ENCODE data around the gene NPLOC4. TPM values are rescaled to one million over a fixed set of nuclear protein-coding genes. Genes with fewer than 3 reads are reported as not detected.

NPLOC4 gene
- total RNA-seq, 1 experiment from 2014 or later: 75.7 TPM

- DNase-seq (ENCODE audit: low read depth): no peak
Observed at GRCh38 chr17:81520021-81520901, 116.7 kb downstream of the NPLOC4 start.

DNA sequence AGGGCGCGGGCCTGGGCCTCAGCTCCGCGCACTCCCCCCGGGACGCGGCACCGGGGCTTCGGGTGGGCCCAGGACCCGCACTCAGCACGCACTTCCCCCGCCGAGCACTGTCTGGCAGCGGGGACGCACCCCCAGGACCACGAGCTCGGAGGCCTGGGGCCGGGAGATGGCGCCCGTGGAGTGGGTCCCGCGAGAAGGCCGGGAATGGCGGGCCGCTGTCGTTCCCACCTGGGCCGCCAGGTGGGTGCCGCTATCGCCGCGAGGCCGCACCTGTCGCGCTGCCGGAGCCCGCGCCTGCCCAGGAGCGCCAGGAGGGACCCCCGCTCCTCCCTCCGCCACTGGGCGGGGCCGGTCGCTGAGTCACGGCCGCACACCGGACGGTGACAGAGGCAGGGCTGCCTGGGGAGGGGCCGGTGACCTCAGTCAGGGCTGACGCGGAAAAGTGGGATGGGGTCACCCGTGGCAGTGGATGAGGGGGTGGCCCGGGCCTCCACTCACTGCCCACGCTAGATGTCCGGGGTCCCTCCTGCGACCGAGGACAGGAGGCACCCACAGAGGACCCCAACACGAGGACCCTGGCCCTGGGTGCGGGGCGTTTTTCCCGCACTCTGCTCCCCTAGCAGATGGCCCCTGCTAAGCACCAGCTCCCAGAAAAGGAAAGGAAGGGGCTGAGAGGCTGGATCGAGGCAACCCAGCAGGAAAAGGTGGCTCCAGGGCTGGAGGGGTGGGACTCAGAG is 117.5 kb downstream of the NPLOC4 start:
- DNase-seq (ENCODE audit: low read depth): no peak

GRCh38 chr17:81518785-81519283 is 118.1 kb downstream of the NPLOC4 start:
- peak; percentile 25 for DNase-seq (ENCODE audit: low read depth)

- DNase-seq (ENCODE audit: low read depth): no peak
Observed at GRCh38 chr17:81518113-81518784, 118.7 kb downstream of the NPLOC4 start.

DNA sequence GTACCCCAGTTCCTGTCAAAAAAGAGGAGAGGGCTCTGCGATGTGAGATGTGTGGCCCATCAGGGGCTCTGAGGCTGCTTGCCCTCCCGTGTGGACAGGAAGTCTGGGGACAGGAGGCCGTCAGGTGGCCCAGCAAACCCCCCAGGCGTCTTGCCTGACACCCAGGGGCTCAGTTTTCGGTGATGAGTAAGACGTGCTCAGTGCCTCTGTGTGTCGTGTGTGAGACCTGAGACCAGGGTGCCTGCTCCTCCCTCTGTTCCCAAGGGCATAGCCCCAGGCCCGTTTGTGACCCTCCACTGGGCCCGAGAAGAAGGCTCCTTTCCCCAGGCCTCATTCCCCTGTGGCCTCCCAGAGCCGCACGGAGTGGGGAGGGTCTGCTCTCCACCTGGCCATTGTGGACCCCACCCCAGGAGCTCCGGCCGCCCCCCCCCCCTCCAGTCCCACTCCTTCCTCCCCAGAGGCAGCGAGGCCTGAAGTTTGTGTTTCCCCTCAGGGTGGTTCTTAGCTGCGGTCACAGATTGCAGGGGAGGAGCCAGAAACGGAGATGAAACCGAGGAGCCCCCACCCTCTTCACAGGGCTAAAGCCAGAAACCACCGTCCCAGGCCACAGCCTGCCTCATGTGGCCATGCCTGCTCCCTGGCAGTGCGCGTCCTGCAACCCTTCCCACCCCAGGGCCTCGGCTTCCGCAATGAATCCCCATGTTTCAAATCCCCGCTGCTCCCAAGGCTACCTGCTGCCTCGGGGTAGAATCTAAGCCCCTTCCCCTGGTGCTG is 119.4 kb downstream of the NPLOC4 start:
- DNase-seq (ENCODE audit: low read depth): no peak

DNA sequence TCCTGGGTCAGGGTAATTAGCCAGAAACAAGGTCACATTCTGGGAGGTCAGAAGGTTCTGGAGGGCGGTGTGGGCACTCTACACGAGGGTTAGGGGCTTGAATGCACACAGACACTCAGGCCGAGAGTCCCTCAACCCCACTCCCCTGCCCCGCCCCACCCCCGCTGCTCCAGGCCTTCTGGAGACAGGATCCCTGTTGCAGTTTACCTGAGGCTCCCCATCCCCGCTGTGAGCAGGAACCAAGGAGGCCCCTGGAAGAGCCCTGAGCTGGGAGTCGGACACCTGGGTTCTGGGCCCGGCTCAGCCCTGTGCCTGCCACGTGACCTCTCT is 119.9 kb downstream of the NPLOC4 start:
- no peak for DNase-seq (ENCODE audit: low read depth)

DNA sequence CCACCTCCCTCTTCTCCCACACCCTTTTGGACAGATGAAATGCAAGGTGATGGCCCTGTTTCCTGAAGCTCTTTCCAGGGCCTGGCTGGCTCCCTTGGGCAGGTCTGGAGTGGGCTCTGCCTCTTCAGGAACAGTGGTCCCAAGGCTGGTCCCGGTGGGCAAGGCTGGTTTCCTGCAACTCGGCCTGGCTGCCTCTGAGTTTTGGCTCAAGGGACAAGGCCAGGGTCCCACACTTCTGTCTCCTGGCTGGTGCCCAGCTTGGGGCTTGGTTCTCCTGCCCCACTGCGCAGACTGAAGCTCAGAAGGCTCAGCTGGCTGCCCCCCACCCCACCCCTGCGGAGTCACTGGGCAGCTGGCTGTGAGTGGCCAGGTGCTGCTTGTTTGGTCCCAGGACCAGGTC is 120.5 kb downstream of the NPLOC4 start:
- DNase-seq (ENCODE audit: low read depth): no peak

DNA sequence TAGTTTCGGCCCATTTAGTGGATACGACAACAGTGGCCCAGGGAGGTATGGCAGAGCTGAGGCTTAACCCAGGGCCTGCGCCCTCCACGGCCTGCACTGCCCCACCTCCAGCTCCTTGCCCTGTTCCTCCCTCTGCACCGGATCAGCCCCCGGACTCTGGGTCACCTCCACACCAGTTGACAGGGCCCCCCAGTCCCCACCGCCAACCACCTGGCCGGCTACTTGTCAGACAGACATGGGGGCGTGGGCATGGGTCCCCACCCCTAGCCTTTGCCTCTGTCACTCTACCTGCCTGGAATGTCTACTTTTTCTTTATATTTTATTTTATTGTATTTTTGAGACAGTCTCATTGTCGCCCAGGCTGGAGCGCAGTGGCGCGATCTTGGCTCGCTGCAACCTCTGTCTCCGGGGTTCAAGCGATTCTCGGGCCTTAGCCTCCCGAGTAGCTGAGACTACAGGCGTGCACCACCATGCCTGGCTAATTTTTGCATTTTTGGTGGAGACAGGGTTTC is 121.3 kb downstream of the NPLOC4 start:
- DNase-seq (ENCODE audit: low read depth): no peak

DNA sequence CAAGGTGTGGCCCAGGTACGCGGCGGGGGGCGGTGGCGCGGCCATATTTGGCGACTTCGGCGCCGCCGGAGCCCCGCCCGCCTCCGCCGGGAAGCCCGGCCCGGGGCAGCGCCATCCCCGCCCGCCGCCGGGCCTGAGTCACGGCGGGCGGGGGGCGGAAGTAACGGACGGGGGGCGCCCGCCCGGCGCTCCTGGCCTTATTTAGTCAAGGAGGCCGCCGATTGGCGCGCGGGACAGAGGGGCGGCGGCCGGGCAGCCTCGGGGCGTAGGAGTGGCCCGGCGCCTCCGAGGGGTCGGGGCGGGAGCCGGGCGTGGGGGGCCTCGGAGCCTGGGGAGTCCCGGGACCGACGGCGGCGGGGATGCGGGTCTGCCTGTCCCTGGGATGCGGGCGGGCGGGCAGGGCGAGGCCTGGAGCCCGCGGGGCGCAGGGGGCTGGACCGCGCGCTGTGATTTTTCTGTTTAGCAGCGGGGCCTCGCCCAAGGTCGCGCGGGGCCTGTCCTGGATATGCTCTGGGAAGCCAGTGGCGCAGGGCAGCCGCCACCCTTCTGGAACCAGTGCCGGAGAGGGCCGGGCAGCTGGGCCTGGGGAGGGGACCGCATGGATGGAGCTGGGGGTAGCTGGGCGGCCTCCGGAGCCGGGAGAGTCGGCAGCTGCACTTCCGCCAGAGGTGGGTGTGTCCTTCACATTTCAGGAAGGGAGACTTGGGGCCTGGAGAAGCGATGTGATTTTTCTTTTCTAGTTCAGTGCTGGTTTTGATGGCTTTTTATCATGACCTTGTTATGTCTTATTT is 122.0 kb downstream of the NPLOC4 start:
- DNase-seq (ENCODE audit: low read depth): peak; percentile 78

GRCh38 chr17:81514489-81514738 is 122.5 kb downstream of the NPLOC4 start:
- DNase-seq (ENCODE audit: low read depth): no peak

DNA sequence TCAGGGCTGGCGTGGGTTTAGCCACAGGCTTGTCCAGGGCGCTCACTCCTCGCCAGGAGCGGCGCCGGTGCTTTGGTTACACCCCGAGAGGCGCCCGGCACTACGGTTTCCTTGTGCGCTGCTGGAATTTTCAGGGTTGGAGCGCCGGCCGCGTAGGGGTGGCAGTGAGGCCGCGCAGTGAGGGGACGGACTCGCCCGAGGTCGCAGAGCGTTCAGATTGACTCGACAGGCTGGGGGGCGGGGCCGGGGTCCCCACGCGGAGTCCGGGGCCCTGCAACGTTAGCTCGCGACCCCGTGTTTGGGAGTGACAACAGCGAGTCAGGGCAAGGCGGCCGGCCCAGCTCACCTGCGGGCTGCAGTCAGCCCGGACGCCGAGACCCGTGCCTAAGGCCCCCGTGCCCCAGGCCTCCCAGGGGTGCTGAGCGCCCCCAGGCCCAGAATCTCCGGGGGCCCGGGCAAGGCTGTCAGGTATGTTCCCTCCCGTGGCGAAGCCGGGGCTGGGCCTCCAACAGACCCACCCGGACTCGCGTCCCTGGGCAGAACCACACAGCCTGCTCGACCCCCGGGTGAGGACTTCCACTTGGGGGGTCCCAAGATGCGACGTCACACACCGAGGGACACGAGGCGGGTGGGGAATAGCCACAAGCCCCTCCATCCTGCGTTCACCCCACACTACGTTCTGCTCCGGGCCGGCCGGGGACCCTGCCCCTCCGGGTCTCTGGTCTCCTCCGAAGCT is 123.0 kb downstream of the NPLOC4 start:
- peak; percentile 75 for DNase-seq (ENCODE audit: low read depth)

DNA sequence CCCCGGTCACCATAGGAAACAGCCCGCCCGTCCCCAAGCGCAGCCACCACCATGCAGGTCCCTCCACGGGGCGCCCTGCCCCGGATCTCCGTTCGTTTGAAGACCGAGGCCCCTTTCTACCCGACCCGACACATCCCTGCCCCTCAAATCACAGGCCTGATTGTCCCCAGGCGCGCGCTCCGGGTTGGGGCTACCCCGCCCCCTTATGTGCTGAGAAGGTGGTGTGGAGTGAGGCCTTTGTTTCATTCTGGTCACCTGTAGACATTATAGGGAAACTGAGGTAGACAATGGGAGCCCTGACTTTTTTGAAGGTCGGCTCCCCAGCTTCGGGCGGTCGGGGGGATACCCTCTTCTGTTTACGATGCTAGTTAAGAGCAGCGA is 123.5 kb downstream of the NPLOC4 start:
- peak; percentile 70 for DNase-seq (ENCODE audit: low read depth)

- peak; percentile 92 for DNase-seq (ENCODE audit: low read depth)
Observed at GRCh38 chr17:81512562-81513371, 124.1 kb downstream of the NPLOC4 start, which contains the start of gene ACTG1. Gene ACTG1, minus strand, starts transcription at chr17:81512799. Its CDS starts 445 bp downstream, at chr17:81512354.

DNA sequence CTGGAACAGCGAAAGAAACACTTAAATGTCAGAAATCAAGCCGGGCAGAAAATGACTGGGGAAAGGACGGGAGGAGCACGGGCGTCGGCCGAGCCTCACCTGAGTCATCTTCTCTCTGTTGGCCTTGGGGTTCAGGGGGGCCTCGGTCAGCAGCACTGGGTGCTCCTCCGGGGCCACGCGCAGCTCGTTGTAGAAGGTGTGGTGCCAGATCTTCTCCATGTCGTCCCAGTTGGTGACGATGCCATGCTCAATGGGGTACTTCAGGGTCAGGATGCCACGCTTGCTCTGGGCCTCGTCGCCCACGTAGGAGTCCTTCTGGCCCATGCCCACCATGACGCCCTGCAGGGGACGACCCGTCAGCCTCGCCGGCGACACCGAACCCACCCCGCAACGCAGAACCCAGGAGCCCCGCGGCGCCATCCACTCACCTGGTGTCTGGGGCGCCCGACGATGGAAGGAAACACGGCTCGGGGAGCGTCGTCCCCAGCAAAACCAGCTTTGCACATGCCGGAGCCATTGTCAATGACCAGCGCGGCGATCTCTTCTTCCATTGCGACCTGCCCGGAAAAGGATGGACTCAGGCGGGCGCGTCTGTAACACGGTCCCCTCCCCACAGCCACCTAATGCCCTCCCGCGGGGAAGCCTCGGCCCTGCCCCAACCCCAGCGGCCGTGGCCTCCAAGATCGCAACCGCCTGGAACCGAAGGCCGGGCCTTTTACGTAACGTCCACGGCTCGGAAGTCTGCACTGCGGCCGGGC is 124.9 kb downstream of the NPLOC4 start:
- peak; percentile 32 for DNase-seq (ENCODE audit: low read depth)

- DNase-seq (ENCODE audit: low read depth): no peak
Observed at GRCh38 chr17:81511554-81511803, 125.4 kb downstream of the NPLOC4 start.

GRCh38 chr17:81510785-81511553 is 125.9 kb downstream of the NPLOC4 start:
- DNase-seq (ENCODE audit: low read depth): peak; percentile 31

- peak; percentile 32 for DNase-seq (ENCODE audit: low read depth)
Observed at GRCh38 chr17:81509972-81510784, 126.7 kb downstream of the NPLOC4 start.
